SHP77 (cell line): ENCODE measurements around the gene SDHA.
"Not testable (repeated sequence)": the region's sequence is repeated elsewhere in the genome, so short reads cannot be mapped to it uniquely, and the experiment has no call there.

Source experiments
- DNase-seq, 2 experiments: peaks; one replicate each; lab custom pipeline; 2025; lab: John Stamatoyannopoulos, UW

Gene SDHA

DNA sequence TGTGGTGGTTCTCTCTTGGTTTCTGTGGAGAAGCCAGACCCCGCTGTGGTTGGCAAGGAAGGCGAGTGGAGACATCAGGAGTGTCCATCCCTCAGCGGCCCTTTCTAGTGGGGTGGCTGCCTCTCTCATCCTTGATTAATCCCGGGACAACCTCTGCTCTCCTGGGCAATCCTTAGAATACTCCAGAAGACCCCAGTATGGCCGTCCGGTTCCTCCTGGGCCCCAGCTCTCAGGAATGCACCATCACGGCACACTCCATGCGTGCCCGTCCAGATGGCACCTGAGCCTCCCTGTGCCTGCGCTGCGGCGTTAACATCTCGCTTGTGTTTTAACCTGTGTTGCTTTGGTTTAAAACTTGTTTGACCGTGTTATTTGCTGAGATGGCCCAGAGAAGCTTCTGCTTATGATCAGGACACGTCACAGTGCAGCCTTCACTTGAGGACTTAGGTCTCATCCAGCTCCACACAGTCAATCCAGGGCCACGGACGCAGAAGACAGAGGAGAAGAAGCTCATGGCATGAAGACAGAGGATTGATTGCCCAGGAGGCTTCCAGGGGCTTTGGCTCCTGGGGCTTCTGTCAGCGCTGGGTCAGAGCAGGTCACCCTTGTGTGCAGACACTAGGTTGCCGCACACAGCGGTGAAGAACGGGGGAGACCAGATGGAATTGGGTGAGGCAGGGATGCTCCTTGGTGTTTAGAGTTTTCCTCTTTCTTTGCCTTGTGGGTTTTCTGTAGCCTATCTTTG, 82.7 kb downstream of the SDHA start:
- not testable (repeated sequence) for DNase-seq

DNA sequence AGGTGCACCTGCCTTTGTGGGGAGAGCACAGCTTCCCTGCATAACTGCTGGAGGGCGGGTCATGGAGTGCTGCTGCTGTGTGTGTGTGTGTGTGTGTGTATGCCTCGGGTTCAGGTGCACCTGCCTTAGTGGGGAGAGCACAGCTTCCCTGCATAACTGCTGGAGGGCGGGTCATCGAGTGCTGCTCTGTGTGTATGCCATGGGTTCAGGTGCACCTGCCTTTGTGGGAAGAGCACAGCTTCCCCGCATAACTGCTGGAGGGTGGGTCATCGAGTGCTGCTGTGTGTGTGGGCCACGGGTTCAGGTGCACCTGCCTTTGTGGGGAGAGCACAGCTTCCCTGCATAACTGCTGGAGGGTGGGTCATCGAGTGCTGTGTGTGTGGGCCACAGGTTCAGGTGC, 84.3 kb downstream of the SDHA start:
- DNase-seq: peak; percentile 46 to 61

DNA sequence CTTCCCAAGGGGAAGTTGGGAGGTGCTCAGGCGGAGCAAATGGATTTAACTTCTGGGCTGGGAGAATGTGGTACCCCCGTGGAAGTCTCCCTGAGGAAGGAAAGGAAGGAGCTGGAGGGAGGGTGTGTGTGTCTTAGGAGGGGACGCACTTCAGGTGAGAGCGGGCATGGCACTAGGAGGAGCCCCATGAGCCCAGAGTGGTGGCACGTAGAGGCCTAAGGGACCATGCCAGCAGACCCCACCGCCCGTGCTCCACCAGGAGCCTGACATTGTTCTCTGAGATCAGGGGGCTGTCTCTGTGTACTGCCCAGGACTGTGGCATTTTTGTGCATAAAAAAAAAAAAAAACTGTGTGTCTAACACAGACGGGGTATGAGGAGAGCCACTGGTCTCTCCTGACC, 84.8 kb downstream of the SDHA start:
- no peak for DNase-seq

DNA sequence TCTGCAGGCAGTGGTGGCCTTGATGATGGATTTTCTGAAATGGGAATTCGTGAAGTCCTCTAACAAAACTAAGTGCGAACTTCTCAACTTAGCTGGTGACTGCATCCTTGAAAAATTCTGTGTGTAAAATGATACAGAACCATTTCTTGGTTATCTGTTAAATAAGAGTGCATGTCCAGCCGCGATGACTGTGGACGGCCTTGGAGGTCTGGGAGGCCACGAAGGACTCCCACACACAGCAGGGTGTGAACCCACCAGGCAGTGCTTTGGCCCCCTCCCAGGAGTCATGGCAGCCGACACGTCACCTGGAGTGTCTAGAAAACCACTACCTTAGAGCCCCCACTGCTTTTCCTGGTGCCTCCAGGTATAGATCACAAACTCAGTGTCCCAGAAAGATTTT, 85.6 kb downstream of the SDHA start:
- DNase-seq: not testable (repeated sequence)

DNA sequence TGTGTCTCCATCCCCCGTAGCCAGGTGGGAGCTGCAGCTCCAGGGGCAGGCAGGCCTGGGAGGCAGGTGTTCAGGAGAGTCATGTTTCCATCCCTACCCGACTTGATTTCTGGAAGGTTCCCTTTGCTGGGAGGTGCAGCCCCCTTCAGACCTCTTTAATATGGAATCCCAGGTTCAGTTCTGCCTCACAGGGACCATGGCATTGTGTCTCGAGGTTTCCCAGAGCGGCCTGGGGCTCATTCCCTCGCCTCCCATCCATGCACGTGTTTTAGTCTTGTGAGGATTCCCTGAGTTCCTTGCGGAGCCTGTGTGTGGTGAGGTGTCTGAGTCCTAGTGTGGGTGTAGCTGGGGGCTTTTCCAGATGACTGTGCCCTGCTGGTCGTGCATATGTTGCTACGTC, 86.9 kb downstream of the SDHA start:
- peak; percentile 11 to 38 for DNase-seq

DNA sequence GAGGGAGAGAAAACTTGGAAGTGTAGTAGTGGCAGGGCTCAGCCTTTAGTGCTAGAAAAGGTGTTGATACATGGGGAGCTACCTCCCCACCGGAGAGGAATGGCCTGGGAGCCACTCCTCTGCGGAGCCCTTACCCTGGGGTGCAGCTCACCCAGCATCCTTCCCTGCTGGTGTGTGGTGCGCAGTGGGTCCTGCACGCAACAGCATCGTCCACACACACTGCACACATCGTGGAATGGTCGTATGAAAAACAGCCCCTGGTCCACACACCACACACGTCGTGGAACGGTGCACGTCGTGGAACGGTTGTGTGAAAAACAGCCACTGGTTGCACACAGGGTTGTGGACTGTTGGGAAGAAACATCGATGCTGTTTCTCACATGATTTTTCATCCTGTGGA, 87.3 kb downstream of the SDHA start:
- no peak for DNase-seq

DNA sequence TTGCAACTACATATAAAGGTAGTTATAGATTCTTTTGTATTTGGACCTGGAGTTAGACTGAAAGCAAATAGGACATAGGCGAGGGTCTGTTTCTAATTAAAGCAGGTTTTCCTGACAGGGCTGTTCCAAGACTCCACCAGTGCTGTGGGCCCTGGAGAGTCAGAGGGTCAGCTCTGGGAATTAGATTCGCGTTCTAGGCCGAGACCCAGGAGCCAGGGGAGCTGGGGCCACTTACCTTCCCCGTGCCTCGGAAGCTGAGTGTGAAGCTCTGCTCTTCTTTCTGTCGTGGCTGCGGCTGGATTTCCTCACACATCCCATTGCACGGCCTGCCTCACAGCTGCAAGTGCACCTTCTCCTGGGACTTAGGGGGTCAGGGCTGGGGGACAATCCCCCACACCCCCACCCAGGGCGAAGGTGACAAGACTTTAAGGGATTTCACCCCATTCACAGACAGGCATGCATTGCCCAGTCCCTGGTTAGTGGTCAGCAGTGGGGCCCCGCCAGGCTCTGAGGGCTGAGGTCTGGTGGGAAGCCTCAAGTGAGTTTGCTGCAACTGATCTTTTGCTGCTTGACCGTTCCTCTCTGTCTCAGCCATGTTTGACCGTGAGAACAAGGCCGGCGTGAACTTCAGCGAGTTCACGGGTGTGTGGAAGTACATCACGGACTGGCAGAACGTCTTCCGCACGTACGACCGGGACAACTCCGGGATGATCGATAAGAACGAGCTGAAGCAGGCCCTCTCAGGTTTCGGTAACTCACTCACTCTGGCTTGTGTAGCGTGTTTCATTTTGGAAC, 88.1 kb downstream of the SDHA start:
- DNase-seq: no peak
